WTC11 (cell line): ENCODE results near the gene LLGL2.

Experiments used
- CBFB ChIP-seq: sonication (generic); formaldehyde crosslinking; IDR thresholded peaks from 2 replicates; pipeline ENCODE4 v1.8.1; 2022; ENCODE audit warnings: mild to moderate bottlenecking, low read depth, missing genetic modification reagents
- CREB1 ChIP-seq: sonication (generic); formaldehyde crosslinking; IDR thresholded peaks from 2 replicates; pipeline ENCODE4 v1.8.0; 2023; ENCODE audit warnings: mild to moderate bottlenecking, missing genetic modification reagents
- EMX1 ChIP-seq: fragments of 250-450 bp; sonication (Bioruptor Pico); IDR thresholded peaks from 2 replicates; pipeline ENCODE4 v1.8.0; 2021; ENCODE audit warnings: mild to moderate bottlenecking
- ETV6 ChIP-seq: sonication (generic); formaldehyde crosslinking; IDR thresholded peaks from 2 replicates; pipeline ENCODE4 v1.8.1; 2022; ENCODE audit warnings: mild to moderate bottlenecking, missing genetic modification reagents
- MYBL2 ChIP-seq: sonication (generic); formaldehyde crosslinking; IDR thresholded peaks from 2 replicates; pipeline ENCODE4 v1.8.1; 2023; ENCODE audit warnings: mild to moderate bottlenecking, moderate library complexity, missing genetic modification reagents
- NR3C1 ChIP-seq: sonication (generic); formaldehyde crosslinking; conservative IDR thresholded peaks from 2 replicates; pipeline ENCODE4 v1.8.1; 2023; ENCODE audit warnings: low read depth, mild to moderate bottlenecking, missing genetic modification reagents
- TEAD4 ChIP-seq: sonication (generic); formaldehyde crosslinking; IDR thresholded peaks from 2 replicates; pipeline ENCODE4 v1.8.0; 2022; ENCODE audit warnings: mild to moderate bottlenecking, missing genetic modification reagents
- ZBTB21 ChIP-seq: sonication (generic); formaldehyde crosslinking; IDR thresholded peaks from 2 replicates; pipeline ENCODE4 v1.8.1; 2023; ENCODE audit warnings: mild to moderate bottlenecking, missing genetic modification reagents, borderline replicate concordance
- ZNF317 ChIP-seq: sonication (generic); formaldehyde crosslinking; IDR thresholded peaks from 2 replicates; pipeline ENCODE4 v1.8.1; 2023; ENCODE audit warnings: low read depth, mild to moderate bottlenecking, moderate library complexity, missing genetic modification reagents, borderline replicate concordance
- ZNF416 ChIP-seq: fragments of 250-450 bp; sonication (Bioruptor Pico); IDR thresholded peaks from 2 replicates; pipeline ENCODE4 v1.9.0; 2021; ENCODE audit warnings: mild to moderate bottlenecking, inconsistent platforms
- TF ChIP-seq, protein P1 (sequence below): fragments of 200-600 bp; IDR thresholded peaks from 2 replicates; pipeline ENCODE4 v1.8.0; 2022; ENCODE audit warnings: antibody characterized with exemption
- TF ChIP-seq, protein P2 (sequence below): sonication (generic); formaldehyde crosslinking; IDR thresholded peaks from 2 replicates; pipeline ENCODE4 v1.8.0; 2022; ENCODE audit warnings: mild to moderate bottlenecking, missing genetic modification reagents
- TF ChIP-seq, protein P3 (sequence below): sonication (generic); formaldehyde crosslinking; IDR thresholded peaks from 2 replicates; pipeline ENCODE4 v1.8.1; 2022; ENCODE audit warnings: low read depth, missing genetic modification reagents, borderline replicate concordance
- TF ChIP-seq, protein P4 (sequence below): sonication (generic); formaldehyde crosslinking; IDR thresholded peaks from 2 replicates; pipeline ENCODE4 v1.8.1; 2023; ENCODE audit warnings: mild to moderate bottlenecking, moderate library complexity, missing genetic modification reagents

DNA sequence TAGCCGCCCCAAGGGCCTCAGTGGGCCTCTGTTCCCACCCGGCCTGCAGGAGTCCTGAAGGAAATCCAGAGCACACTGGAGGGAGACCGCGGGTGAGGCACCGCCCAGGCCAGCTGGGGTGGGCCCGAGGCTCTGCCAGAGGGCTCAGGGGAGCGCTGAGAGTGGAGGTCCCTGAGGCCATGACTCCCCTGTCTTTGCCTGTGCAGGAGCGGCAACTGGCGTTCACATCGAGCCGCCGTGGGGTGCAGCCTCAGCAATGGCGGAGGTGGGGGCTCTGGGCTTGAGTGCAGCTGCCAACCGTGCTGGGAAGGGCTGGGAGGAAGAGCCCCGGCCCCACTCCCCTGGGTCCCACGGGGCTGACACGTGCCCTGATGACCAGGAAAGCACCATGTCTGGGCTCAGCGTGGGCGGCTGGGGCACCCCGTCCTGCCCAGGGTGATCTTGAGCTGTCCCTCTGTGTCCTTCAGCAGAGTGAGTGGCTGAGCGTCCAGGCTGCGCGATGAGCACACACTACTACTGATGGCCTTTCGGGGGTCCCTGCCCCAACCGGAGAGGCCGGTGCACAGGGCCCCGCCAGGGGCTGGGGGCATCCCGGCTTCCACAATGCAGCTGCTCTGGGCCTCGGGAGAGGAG lies 49.0 kb downstream of the LLGL2 start:
- TF ChIP-seq, protein P1, sequence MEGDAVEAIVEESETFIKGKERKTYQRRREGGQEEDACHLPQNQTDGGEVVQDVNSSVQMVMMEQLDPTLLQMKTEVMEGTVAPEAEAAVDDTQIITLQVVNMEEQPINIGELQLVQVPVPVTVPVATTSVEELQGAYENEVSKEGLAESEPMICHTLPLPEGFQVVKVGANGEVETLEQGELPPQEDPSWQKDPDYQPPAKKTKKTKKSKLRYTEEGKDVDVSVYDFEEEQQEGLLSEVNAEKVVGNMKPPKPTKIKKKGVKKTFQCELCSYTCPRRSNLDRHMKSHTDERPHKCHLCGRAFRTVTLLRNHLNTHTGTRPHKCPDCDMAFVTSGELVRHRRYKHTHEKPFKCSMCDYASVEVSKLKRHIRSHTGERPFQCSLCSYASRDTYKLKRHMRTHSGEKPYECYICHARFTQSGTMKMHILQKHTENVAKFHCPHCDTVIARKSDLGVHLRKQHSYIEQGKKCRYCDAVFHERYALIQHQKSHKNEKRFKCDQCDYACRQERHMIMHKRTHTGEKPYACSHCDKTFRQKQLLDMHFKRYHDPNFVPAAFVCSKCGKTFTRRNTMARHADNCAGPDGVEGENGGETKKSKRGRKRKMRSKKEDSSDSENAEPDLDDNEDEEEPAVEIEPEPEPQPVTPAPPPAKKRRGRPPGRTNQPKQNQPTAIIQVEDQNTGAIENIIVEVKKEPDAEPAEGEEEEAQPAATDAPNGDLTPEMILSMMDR = no peak
- TF ChIP-seq TEAD4 (no peak), CREB1 (no peak), MYBL2 (CRISPR knock-in tag) (no peak), ZNF317 (no peak), ETV6 (CRISPR knock-in tag) (no peak), ZBTB21 (CRISPR knock-in tag) (no peak), NR3C1 (no peak), ZNF416 (no peak), CBFB (CRISPR knock-in tag) (no peak), EMX1 (CRISPR knock-in tag) (no peak)
- TF ChIP-seq, protein P2, sequence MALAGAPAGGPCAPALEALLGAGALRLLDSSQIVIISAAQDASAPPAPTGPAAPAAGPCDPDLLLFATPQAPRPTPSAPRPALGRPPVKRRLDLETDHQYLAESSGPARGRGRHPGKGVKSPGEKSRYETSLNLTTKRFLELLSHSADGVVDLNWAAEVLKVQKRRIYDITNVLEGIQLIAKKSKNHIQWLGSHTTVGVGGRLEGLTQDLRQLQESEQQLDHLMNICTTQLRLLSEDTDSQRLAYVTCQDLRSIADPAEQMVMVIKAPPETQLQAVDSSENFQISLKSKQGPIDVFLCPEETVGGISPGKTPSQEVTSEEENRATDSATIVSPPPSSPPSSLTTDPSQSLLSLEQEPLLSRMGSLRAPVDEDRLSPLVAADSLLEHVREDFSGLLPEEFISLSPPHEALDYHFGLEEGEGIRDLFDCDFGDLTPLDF (CRISPR knock-in tag) = no peak
- TF ChIP-seq, protein P3, sequence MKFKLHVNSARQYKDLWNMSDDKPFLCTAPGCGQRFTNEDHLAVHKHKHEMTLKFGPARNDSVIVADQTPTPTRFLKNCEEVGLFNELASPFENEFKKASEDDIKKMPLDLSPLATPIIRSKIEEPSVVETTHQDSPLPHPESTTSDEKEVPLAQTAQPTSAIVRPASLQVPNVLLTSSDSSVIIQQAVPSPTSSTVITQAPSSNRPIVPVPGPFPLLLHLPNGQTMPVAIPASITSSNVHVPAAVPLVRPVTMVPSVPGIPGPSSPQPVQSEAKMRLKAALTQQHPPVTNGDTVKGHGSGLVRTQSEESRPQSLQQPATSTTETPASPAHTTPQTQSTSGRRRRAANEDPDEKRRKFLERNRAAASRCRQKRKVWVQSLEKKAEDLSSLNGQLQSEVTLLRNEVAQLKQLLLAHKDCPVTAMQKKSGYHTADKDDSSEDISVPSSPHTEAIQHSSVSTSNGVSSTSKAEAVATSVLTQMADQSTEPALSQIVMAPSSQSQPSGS (CRISPR knock-in tag) = no peak
- TF ChIP-seq, protein P4, sequence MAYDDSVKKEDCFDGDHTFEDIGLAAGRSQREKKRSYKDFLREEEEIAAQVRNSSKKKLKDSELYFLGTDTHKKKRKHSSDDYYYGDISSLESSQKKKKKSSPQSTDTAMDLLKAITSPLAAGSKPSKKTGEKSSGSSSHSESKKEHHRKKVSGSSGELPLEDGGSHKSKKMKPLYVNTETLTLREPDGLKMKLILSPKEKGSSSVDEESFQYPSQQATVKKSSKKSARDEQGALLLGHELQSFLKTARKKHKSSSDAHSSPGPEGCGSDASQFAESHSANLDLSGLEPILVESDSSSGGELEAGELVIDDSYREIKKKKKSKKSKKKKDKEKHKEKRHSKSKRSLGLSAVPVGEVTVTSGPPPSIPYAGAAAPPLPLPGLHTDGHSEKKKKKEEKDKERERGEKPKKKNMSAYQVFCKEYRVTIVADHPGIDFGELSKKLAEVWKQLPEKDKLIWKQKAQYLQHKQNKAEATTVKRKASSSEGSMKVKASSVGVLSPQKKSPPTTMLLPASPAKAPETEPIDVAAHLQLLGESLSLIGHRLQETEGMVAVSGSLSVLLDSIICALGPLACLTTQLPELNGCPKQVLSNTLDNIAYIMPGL = no peak
